Gastroesophageal sphincter (tissue), 3 donors: ENCODE measurements around the gene FAT1.

ENCODE experiments used
- POLR2A ChIP-seq, 2 donors: fragments of 450-650 bp; IDR thresholded peaks; one replicate each; pipeline ENCODE4 v1.6.1; 2017; ENCODE audit warnings: antibody characterized with exemption in 2 of 2, mild to moderate bottlenecking in 2 of 2, moderate library complexity in 1 of 2
- TF ChIP-seq, protein P1 (sequence below), 4 experiments: fragments of 200-600 bp in 2 of 4; fragments of 450-650 bp in 2 of 4; sonication (generic) in 1 of 4; IDR thresholded peaks; one replicate each; pipeline ENCODE4 v1.5.1; 2017 to 2019; ENCODE audit warnings: antibody characterized with exemption in 4 of 4, mild to moderate bottlenecking in 2 of 4, moderate library complexity in 2 of 4

GRCh38 chr4:186695392-186695791 is 28.3 kb downstream of the FAT1 start:
- TF ChIP-seq POLR2A (IDR thresholded peaks at IDR 0.05) = no peak
- TF ChIP-seq, protein P1, sequence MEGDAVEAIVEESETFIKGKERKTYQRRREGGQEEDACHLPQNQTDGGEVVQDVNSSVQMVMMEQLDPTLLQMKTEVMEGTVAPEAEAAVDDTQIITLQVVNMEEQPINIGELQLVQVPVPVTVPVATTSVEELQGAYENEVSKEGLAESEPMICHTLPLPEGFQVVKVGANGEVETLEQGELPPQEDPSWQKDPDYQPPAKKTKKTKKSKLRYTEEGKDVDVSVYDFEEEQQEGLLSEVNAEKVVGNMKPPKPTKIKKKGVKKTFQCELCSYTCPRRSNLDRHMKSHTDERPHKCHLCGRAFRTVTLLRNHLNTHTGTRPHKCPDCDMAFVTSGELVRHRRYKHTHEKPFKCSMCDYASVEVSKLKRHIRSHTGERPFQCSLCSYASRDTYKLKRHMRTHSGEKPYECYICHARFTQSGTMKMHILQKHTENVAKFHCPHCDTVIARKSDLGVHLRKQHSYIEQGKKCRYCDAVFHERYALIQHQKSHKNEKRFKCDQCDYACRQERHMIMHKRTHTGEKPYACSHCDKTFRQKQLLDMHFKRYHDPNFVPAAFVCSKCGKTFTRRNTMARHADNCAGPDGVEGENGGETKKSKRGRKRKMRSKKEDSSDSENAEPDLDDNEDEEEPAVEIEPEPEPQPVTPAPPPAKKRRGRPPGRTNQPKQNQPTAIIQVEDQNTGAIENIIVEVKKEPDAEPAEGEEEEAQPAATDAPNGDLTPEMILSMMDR (IDR thresholded peaks at IDR 0.05) = no peak
